Ovary (tissue), 9 donors: ENCODE results near the gene GAREM1. TPM values are rescaled to one million over a fixed set of nuclear protein-coding genes. Genes with fewer than 3 reads are reported as not detected.

Source experiments
- DNase-seq, 5 donors: peaks; one replicate each; pipeline ENCODE4 v3.0.0-alpha.2; 2019 to 2020
- H3K27ac ChIP-seq, 2 donors: fragments of 200-600 bp; one replicate each; pipeline versions ENCODE4 v1.5.1 to v1.8.0; 2019 to 2022
- H3K27me3 ChIP-seq: fragments of 200-600 bp; one replicate; pipeline ENCODE4 v1.8.0; 2022
- H3K36me3 ChIP-seq: fragments of 200-600 bp; sonication (generic); one replicate; pipeline ENCODE4 v1.5.1; 2019
- H3K4me1 ChIP-seq: one replicate; pipeline ENCODE4 v1.8.1; 2013; ENCODE audit warnings: mild to moderate bottlenecking, moderate library complexity; ENCODE audit not compliant: insufficient read depth
- H3K4me3 ChIP-seq: fragments of 200-600 bp; sonication (generic); one replicate; pipeline ENCODE4 v1.5.1; 2017
- H3K9me3 ChIP-seq, 2 donors: fragments of 200-600 bp in 1 of 2; sonication (generic) in 1 of 2; one replicate each; pipeline versions ENCODE4 v1.5.1 to v1.8.1; 2013 to 2019; ENCODE audit warnings: mild to moderate bottlenecking in 1 of 2, moderate library complexity in 1 of 2
- CTCF ChIP-seq, 3 donors: fragments of 450-650 bp in 2 of 3; fragments of 200-600 bp in 1 of 3; IDR thresholded peaks; one replicate each; pipeline versions ENCODE4 v1.5.1 to v1.8.0; 2016 to 2022; ENCODE audit warnings: antibody characterized with exemption in 3 of 3, mild to moderate bottlenecking in 1 of 3
- EP300 ChIP-seq: sonication (generic); formaldehyde crosslinking; IDR thresholded peaks from one replicate; pipeline ENCODE4 v1.6.1; 2017; ENCODE audit warnings: antibody characterized with exemption
- POLR2A ChIP-seq: fragments of 450-650 bp; IDR thresholded peaks from one replicate; pipeline ENCODE4 v1.6.1; 2017; ENCODE audit warnings: antibody characterized with exemption, mild to moderate bottlenecking, moderate library complexity
- WGBS, 3 donors: extraction: QIAGEN DNeasy Blood & Tissue Kit in 1 of 3; methylation state at CpG; one replicate each; pipeline versions ENCODE4 v1.1.5 to v1.1.7; 2013 to 2017; 5-methylcytosine and 5-hydroxymethylcytosine counted together
- intact Hi-C, 4 donors: fragments of 100-400 bp; cut with DNase I; formaldehyde crosslinking; loops; one replicate each; pipeline versions ENCODE4 v1.11.0 to v1.15.1; 2022 to 2023
- polyA plus RNA-seq, 2 donors: library from polyadenylated mRNA; stranded (reverse); fragments of 200-250 nt in 1 of 2; fragments of 350-450 nt in 1 of 2; fragmentation: Illumina TruSeq in 1 of 2; extraction: RNeasy Lipid Tissue Mini Kit (QIAGEN cat#74804) in 1 of 2; gene quantifications; one replicate each; pipeline ENCODE4 v1.2.3, GENCODE V29; 2013 to 2014
- total RNA-seq, 7 donors: library from RNA; depleted of rRNA in 2 of 7; stranded (reverse); fragments of >200 nt in 2 of 7; fragmentation: NEBNext Ultra II Directional in 3 of 7; extraction: Animal tissue kit (Norgen Biotek cat#: 25700) in 3 of 7; gene quantifications; one replicate each; pipeline versions ENCODE4 v1.1.0 to v1.2.4, GENCODE V29; 2016 to 2023
- donor health status: DM: no; HTN: no; CAD: no; lungs with moderate emphysema.
- donor health status: DM: no; HTN: no; CAD: no.
- donor health status: Bipolar disorder and iron deficiency.
- donor health status: DM: yes; HTN: yes; CAD: no.
- donor health status: DM: no; HTN: no; CAD: no.
- donor health status: DM: yes; HTN: yes; CAD: no.

Gene GAREM1
- total and polyA plus RNA-seq, 9 donors: 2.7 to 15.2 (median 7.1) TPM

DNA sequence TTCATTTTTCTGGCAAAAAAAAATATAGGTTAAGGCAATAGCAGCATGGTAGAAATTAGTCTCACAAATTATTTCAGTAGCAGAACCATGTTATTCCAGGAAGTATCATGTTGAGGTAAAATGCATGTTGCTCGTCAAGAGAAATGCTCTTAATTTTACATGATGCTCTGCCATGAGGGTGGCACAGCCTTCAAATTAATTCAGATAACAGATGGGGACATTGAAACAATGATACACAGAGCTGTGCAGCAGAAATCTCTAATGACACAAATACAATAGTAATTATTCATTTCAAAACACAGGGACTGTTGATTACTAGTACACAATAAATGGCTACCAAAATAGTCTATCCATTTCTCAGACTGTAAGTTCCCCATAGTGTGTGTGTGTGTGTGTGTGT, 24.8 kb downstream of the GAREM1 start:
- intact Hi-C loops: no loop called here
- no peaks in the 10 kb centered on the region for H3K4me1 ChIP-seq
- DNase-seq: no peak
- 92 to 98% (median 97%) methylated on average over 1 of the region's 1 CpG for WGBS, 3 donors
- TF ChIP-seq EP300 (no peak), CTCF (IDR thresholded peaks at IDR 0.05) (no peak), POLR2A (no peak)
- no peaks in the 10 kb centered on the region for H3K36me3 ChIP-seq
- no peak overlapping the region for H3K27ac ChIP-seq
- H3K4me3 ChIP-seq: no peak overlapping the region
- H3K27me3 ChIP-seq: no peaks in the 10 kb centered on the region
- H3K9me3 ChIP-seq: no peaks in the 10 kb centered on the region

- TF ChIP-seq POLR2A: no peak
- TF ChIP-seq EP300: no peak
- TF ChIP-seq CTCF (IDR thresholded peaks at IDR 0.05): no peak
- intact Hi-C loops: no loop called here
- Histone ChIP-seq H3K36me3 (no peaks in the 10 kb centered on the region), H3K27me3 (no peaks in the 10 kb centered on the region), H3K9me3 (no peaks in the 10 kb centered on the region), H3K27ac (no peak overlapping the region), H3K4me1 (no peaks in the 10 kb centered on the region), H3K4me3 (no peak overlapping the region)
- 89 to 92% (median 90%) methylated on average over 5 of the region's 5 CpGs for WGBS, 3 donors
- DNase-seq: no peak
Observed at GRCh38 chr18:32443706-32444215, 26.9 kb downstream of the GAREM1 start.

DNA sequence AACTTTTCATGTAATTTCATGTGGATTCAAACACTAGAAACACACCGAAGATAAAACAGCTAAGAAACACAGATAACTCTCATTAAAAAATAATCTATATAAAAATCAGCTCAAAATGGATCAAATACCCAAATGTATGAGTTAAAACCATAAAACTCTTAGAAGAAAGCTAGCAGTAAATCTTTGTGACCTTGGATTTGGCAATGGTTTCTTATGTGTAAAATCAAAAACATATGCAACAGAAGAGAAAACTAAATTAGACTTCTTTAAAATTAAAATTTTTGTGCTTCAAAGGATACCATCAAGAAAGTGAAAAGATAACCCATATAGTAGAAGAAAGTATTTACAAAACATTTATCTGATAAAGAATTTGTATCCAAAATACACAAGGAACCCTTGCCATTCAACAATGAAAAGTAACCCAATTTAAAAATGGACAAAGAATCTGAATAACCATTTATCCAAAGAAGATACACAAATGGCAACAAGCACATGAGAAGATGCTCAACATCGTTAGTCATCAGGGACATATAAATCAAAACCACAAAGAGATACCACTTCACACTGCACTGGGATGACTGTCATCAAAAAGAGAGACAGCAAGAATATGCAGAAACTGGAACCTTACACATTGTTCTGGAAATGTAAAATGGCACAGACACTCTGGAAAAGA, 27.5 kb downstream of the GAREM1 start:
- Histone ChIP-seq H3K36me3 (no peaks in the 10 kb centered on the region), H3K9me3 (no peaks in the 10 kb centered on the region), H3K27me3 (no peaks in the 10 kb centered on the region), H3K27ac (no peak overlapping the region), H3K4me1 (peaks cover under 1% of the 10 kb centered on the region), H3K4me3 (no peak overlapping the region)
- no peak for DNase-seq
- WGBS, 3 donors: 73 to 82% (median 80%) methylated on average over 2 of the region's 2 CpGs
- TF ChIP-seq CTCF (IDR thresholded peaks at IDR 0.05): no peak
- intact Hi-C loops: no loop called here

DNA sequence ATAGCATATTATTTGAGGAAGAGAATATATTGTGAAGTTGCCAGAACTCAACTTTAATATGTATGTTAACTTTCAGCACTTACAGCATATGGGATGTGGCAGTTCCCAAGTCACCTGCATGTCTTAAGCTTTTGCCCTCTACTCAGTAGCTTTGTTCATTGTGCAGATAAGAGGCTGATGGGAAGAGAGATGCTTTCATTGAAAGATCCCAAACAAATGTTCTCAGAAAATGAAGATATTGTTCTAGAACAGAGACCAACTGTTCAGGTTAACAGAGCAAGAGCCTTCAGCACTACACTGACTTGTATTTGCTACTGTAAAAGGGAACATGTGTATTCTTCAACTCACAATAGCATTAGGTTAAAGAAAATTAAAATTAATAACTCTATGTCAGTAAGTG, 28.1 kb downstream of the GAREM1 start:
- Histone ChIP-seq H3K27me3 (no peaks in the 10 kb centered on the region), H3K27ac (no peak overlapping the region), H3K36me3 (no peaks in the 10 kb centered on the region), H3K4me1 (peaks cover 2% of the 10 kb centered on the region), H3K9me3 (no peaks in the 10 kb centered on the region), H3K4me3 (no peak overlapping the region)
- TF ChIP-seq POLR2A: no peak
- TF ChIP-seq CTCF (IDR thresholded peaks at IDR 0.05): no peak
- TF ChIP-seq EP300: no peak
- intact Hi-C loops: no loop called here
- DNase-seq: no peak
